ENCODE results near the gene PATL2. TPM values are rescaled to one million over a fixed set of nuclear protein-coding genes. Genes with fewer than 3 reads are reported as not detected.
"Not testable (repeated sequence)": the region's sequence is repeated elsewhere in the genome, so short reads cannot be mapped to it uniquely, and the experiment has no call there.

PATL2 gene
- total and polyA plus RNA-seq, 4 donors = 2.4 to 4.8 (median 3.7) TPM

DNA sequence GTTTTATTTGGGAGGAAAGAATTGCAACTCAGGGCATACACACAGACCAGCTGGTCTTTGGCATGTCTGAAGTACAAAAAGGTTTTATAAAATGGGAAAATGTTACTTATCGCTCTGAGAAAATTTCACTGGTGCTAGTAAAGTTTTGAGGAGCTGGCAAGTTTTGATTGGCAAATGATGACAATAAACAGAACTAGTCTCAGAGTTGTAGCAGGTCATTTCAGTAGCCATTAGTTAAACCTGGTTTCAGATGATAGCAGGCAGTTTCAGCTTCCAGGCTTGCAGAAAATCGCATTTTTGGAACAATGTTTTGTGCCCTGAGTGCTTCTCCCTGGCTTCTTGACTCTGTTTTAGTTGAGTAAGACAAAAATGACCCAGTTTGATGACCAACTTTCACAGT, 10.9 kb upstream of the PATL2 start:
- Histone ChIP-seq H3K4me3 (no peak overlapping the region), H3K9me3 (ENCODE audit: control insufficient read depth in 4 of 4, insufficient read depth in 3 of 4, low read length in 3 of 4) (no peaks in the 10 kb centered on the region), H3K36me3 (ENCODE audit: control insufficient read depth in 4 of 4, insufficient read depth in 4 of 4, low read length in 4 of 4) (peaks cover 5 to 14% (median 9%) of the 10 kb centered on the region in 4 donors), H3K4me1 (ENCODE audit: control insufficient read depth in 5 of 5, insufficient read depth in 5 of 5, low read length in 5 of 5) (peaks cover 0 to 6% (median 0%) of the 10 kb centered on the region in 5 donors), H3K9ac (ENCODE audit: insufficient read depth in 1 of 2, low read length in 2 of 2) (no peak overlapping the region), H3K27me3 (ENCODE audit: control insufficient read depth in 3 of 3, insufficient read depth in 3 of 3, low read length in 2 of 3) (no peaks in the 10 kb centered on the region), H3K27ac (ENCODE audit: low read depth in 1 of 2, low read length in 1 of 2) (no peak overlapping the region)
- TF ChIP-seq, protein P1, sequence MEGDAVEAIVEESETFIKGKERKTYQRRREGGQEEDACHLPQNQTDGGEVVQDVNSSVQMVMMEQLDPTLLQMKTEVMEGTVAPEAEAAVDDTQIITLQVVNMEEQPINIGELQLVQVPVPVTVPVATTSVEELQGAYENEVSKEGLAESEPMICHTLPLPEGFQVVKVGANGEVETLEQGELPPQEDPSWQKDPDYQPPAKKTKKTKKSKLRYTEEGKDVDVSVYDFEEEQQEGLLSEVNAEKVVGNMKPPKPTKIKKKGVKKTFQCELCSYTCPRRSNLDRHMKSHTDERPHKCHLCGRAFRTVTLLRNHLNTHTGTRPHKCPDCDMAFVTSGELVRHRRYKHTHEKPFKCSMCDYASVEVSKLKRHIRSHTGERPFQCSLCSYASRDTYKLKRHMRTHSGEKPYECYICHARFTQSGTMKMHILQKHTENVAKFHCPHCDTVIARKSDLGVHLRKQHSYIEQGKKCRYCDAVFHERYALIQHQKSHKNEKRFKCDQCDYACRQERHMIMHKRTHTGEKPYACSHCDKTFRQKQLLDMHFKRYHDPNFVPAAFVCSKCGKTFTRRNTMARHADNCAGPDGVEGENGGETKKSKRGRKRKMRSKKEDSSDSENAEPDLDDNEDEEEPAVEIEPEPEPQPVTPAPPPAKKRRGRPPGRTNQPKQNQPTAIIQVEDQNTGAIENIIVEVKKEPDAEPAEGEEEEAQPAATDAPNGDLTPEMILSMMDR (IDR thresholded peaks at IDR 0.05; ENCODE audit: control extremely low read depth, extremely low read depth) = no peak
- DNase-seq (no peak), ATAC-seq (ENCODE audit: insufficient read depth, low FRiP score) (no peak)
- 81 to 96% methylated on average over 2 of the region's 2 CpGs for WGBS, 2 donors

DNA sequence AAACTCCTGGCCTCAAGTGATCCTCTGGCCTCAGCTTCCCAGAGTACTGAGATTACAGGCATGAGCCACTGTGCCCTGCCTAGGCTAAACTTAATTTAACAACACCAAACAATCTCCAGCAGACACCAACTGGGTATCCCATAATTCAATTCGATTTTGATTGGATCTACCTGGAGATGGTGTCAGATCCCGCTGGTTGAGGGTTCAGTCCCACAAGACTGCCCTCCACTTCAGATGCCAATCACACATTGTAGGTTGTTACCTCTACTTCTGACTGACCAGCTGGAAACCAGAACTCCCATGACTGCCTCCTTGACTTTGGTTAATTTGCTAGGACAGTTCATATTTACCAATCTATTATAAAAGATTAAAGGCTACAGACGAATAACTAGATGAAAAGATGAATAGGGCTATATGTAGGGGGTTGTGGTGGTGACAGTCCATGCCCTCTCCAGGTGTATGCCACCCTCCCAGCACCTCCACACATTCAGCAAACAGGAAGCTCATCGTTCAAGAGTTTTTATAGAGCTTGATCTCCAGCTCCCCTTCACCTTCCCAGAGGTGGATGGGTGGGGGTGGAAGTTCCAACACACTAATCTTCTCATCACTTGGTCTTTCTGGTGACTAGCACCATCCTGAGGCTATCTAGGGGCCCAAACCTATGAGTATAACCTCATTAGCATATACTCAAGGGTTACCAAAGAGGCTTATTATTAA, 9.5 kb upstream of the PATL2 start:
- no peaks in the 10 kb centered on the region for H3K9me3 ChIP-seq (ENCODE audit: control insufficient read depth in 4 of 4, insufficient read depth in 3 of 4, low read length in 3 of 4)
- H3K36me3 ChIP-seq (ENCODE audit: control insufficient read depth in 4 of 4, insufficient read depth in 4 of 4, low read length in 4 of 4) = peaks cover 15 to 26% (median 22%) of the 10 kb centered on the region in 4 donors
- DNase-seq (no peak), ATAC-seq (ENCODE audit: insufficient read depth, low FRiP score) (no peak)
- no peak overlapping the region for H3K4me3 ChIP-seq
- H3K27ac ChIP-seq (ENCODE audit: low read depth in 1 of 2, low read length in 1 of 2) = no peak overlapping the region
- WGBS, 2 donors = 82 to 87% methylated on average over 4 of the region's 4 CpGs
- TF ChIP-seq, protein P1 (IDR thresholded peaks at IDR 0.05; ENCODE audit: control extremely low read depth, extremely low read depth) = no peak
- no peak overlapping the region for H3K9ac ChIP-seq (ENCODE audit: insufficient read depth in 1 of 2, low read length in 2 of 2)
- H3K4me1 ChIP-seq (ENCODE audit: control insufficient read depth in 5 of 5, insufficient read depth in 5 of 5, low read length in 5 of 5) = peaks cover 0 to 15% (median 0%) of the 10 kb centered on the region in 5 donors
- H3K27me3 ChIP-seq (ENCODE audit: control insufficient read depth in 3 of 3, insufficient read depth in 3 of 3, low read length in 2 of 3) = no peaks in the 10 kb centered on the region

DNA sequence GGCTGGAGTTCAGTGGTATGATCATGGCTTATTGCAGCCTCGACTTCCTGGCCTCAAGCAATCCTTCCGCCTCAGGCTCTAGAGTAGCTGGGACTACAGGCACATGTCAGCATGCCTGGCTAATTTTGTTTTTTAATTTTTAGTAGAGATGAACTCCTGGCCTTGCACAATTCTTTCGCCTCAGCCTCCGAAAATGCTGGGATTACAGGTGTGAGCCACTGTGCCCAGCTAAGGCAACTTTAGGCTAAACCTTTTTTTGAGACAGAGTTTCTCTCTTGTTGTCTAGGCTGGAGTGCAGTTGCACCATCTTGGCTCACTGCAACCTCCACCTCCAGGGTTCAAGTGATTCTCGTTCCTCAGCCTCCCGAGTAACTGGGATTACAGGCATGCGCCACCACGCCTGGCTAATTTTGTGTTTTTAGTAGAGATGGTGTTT, 8.9 kb upstream of the PATL2 start:
- peaks cover 15 to 30% (median 26%) of the 10 kb centered on the region in 4 donors for H3K36me3 ChIP-seq (ENCODE audit: control insufficient read depth in 4 of 4, insufficient read depth in 4 of 4, low read length in 4 of 4)
- H3K27ac ChIP-seq (ENCODE audit: low read depth in 1 of 2, low read length in 1 of 2) = peak overlapping the region in 1 of 2 donors; percentile 31
- not testable (repeated sequence) for H3K9ac ChIP-seq (ENCODE audit: insufficient read depth in 1 of 2, low read length in 2 of 2); H3K27me3 ChIP-seq (ENCODE audit: control insufficient read depth in 3 of 3, insufficient read depth in 3 of 3, low read length in 2 of 3); H3K9me3 ChIP-seq (ENCODE audit: control insufficient read depth in 4 of 4, insufficient read depth in 3 of 4, low read length in 3 of 4); H3K4me3 ChIP-seq; ATAC-seq (ENCODE audit: insufficient read depth, low FRiP score); DNase-seq
- H3K4me1 ChIP-seq (ENCODE audit: control insufficient read depth in 5 of 5, insufficient read depth in 5 of 5, low read length in 5 of 5) = peaks cover 0 to 20% (median 0%) of the 10 kb centered on the region in 5 donors
- WGBS, 2 donors = 87% methylated on average over 8 of the region's 8 CpGs

DNA sequence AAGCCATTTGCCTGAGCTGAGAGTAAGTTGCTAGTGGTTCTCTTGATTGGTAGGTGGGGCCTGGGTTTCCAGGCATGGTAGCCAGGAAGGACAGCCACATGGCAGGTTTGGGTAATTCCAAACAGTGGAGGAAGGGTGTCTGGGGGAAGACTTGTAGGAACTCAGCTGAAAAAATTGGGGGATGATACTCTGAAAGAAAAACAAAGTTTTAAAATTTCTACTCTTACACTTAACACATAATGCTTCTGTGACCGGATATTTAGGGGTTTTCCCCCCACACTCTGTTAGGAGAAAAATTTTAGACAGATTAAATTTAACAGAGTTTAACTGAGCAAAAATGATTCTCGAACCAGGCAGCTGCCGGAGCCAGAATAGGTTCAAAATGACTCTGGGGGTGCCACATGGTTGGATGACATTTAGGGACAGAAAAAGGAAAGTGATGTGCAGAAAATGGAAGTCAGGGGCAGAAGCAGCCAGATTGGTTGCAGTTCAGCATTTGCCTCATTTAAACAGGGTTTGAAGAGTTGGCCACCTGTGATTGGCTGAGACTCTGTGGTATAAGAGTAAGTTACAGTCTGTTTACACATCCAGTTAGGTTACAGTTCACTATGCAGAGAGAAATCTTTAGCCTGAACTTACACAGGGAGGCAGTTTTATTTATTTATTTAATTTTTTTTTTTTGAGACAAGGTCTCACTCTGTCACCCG, 8.3 kb upstream of the PATL2 start:
- ATAC-seq (ENCODE audit: insufficient read depth, low FRiP score) (no peak), DNase-seq (peak in 2 of 3 donors; percentile 17 to 24)
- WGBS, 2 donors = 65 to 66% methylated on average over 4 of the region's 4 CpGs
- H3K27ac ChIP-seq (ENCODE audit: low read depth in 1 of 2, low read length in 1 of 2) = peak overlapping the region; percentile 14 to 47
- no peak overlapping the region for H3K4me3 ChIP-seq
- H3K9me3 ChIP-seq (ENCODE audit: control insufficient read depth in 4 of 4, insufficient read depth in 3 of 4, low read length in 3 of 4) = no peaks in the 10 kb centered on the region
- H3K36me3 ChIP-seq (ENCODE audit: control insufficient read depth in 4 of 4, insufficient read depth in 4 of 4, low read length in 4 of 4) = peaks cover 15 to 31% (median 26%) of the 10 kb centered on the region in 4 donors
- H3K4me1 ChIP-seq (ENCODE audit: control insufficient read depth in 5 of 5, insufficient read depth in 5 of 5, low read length in 5 of 5) = peaks cover 0 to 23% (median 0%) of the 10 kb centered on the region in 5 donors
- H3K27me3 ChIP-seq (ENCODE audit: control insufficient read depth in 3 of 3, insufficient read depth in 3 of 3, low read length in 2 of 3) = no peaks in the 10 kb centered on the region
- TF ChIP-seq, protein P1 (IDR thresholded peaks at IDR 0.05; ENCODE audit: control extremely low read depth, extremely low read depth) = no peak
- no peak overlapping the region for H3K9ac ChIP-seq (ENCODE audit: insufficient read depth in 1 of 2, low read length in 2 of 2)

Measured in lung (tissue), 12 donors.